Gastrocnemius medialis (tissue), 4 donors: Measurements from ENCODE around the gene TENM3. TPM values are rescaled to one million over a fixed set of nuclear protein-coding genes. Genes with fewer than 3 reads are reported as not detected.

ENCODE experiments used
- ATAC-seq, 2 donors: fragments of 150-250 bp; one replicate each; pipeline ENCODE4 v1.9.1; 2016
- DNase-seq, 2 donors: peaks; one replicate each; pipeline ENCODE4 v3.0.0-alpha.2; 2019
- H3K27ac ChIP-seq, 4 donors: fragments of 200-600 bp; sonication (generic); 1 replicate in 1 of 4; 2 replicates in 3 of 4; pipeline ENCODE4 v1.5.1; 2016 to 2018; ENCODE audit warnings: mild to moderate bottlenecking in 2 of 4, moderate library complexity in 1 of 4
- H3K27me3 ChIP-seq, 3 donors: fragments of 200-600 bp; sonication (generic) in 2 of 3; 1 replicate in 1 of 3; 2 replicates in 2 of 3; pipeline versions ENCODE4 v1.5.1 to v1.6.0; 2016 to 2019; ENCODE audit warnings: mild to moderate bottlenecking in 1 of 3, moderate library complexity in 1 of 3
- H3K36me3 ChIP-seq, 2 donors: fragments of 200-600 bp; sonication (generic) in 1 of 2; one replicate each; pipeline ENCODE4 v1.5.1; 2017 to 2018
- H3K4me1 ChIP-seq, 2 donors: fragments of 200-600 bp; sonication (generic) in 1 of 2; one replicate each; pipeline ENCODE4 v1.5.1; 2016 to 2017; ENCODE audit warnings: mild to moderate bottlenecking in 2 of 2
- H3K4me3 ChIP-seq, 4 donors: fragments of 200-600 bp; sonication (generic) in 3 of 4; 1 replicate in 1 of 4; 2 replicates in 3 of 4; pipeline ENCODE4 v1.5.1; 2016 to 2019; ENCODE audit warnings: mild to moderate bottlenecking in 2 of 4
- H3K9me3 ChIP-seq, 3 donors: fragments of 200-600 bp; sonication (generic) in 2 of 3; 1 replicate in 1 of 3; 2 replicates in 2 of 3; pipeline ENCODE4 v1.5.1; 2016 to 2019
- POLR2A ChIP-seq, 2 donors: fragments of 450-650 bp; IDR thresholded peaks; one replicate each; pipeline ENCODE4 v1.6.1; 2017; ENCODE audit warnings: antibody characterized with exemption in 2 of 2, mild to moderate bottlenecking in 2 of 2, moderate library complexity in 2 of 2
- in situ Hi-C, 4 donors: fragments of 200-750 bp; cut with MboI; loops; one replicate each; pipeline versions ENCODE4 v1.15.0 to v1.8.0; 2017; ENCODE audit warnings: low sequenced_read_pairs in 4 of 4
- intact Hi-C: fragments of 100-400 bp; cut with DNase I; formaldehyde crosslinking; loops from one replicate; pipeline ENCODE4 v1.15.1; 2023; ENCODE audit warnings: low total_unique reads
- total RNA-seq, 4 donors: library from RNA; depleted of rRNA; stranded (reverse); fragments of >200 nt; gene quantifications; one replicate each; pipeline versions ENCODE4 v1.1.0 to v1.2.3, GENCODE V29; 2016
- TF ChIP-seq, protein P1 (sequence below), 5 experiments: fragments of 450-650 bp in 3 of 5; fragments of 200-600 bp in 2 of 5; sonication (generic) in 2 of 5; IDR thresholded peaks in 4 of 5; conservative IDR thresholded peaks in 1 of 5; 1 replicate in 4 of 5; 2 replicates in 1 of 5; pipeline ENCODE4 v1.5.1; 2016 to 2019; ENCODE audit warnings: antibody characterized with exemption in 5 of 5, mild to moderate bottlenecking in 3 of 5, moderate library complexity in 3 of 5

TENM3 gene
- total RNA-seq, 4 donors from 2014 or later, result 8.3 to 16.2 (median 12.3) TPM

DNA sequence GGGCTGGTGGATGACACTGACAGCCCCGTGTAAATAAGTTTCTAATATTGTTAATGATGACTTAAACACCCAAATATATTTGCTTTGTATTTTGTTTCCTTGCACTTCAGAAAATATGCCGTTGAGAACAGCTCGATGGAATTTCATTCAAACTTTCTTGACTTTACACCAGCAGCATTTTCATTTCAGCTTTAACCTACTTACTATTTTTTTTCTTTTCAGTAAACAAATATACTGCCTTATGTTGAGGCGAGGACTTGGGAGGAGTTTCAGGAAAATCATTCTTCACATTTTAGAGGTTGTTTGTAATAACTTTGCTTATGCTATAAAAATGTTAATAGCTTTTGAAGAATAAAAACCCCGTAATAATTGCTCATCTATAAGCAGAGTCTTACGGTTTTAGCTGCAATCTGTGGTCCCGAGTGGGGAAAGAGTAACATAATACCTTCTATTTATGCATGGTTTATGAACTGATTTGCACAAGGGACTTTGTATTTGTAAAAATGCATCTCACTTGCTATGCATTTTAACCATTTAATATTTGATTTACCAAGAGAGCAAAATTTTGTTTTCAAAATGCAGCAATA lies 14.1 kb upstream of the TENM3 start:
- DNase-seq, result no peak
- no peak for TF ChIP-seq POLR2A (IDR thresholded peaks at IDR 0.05)
- TF ChIP-seq, protein P1, sequence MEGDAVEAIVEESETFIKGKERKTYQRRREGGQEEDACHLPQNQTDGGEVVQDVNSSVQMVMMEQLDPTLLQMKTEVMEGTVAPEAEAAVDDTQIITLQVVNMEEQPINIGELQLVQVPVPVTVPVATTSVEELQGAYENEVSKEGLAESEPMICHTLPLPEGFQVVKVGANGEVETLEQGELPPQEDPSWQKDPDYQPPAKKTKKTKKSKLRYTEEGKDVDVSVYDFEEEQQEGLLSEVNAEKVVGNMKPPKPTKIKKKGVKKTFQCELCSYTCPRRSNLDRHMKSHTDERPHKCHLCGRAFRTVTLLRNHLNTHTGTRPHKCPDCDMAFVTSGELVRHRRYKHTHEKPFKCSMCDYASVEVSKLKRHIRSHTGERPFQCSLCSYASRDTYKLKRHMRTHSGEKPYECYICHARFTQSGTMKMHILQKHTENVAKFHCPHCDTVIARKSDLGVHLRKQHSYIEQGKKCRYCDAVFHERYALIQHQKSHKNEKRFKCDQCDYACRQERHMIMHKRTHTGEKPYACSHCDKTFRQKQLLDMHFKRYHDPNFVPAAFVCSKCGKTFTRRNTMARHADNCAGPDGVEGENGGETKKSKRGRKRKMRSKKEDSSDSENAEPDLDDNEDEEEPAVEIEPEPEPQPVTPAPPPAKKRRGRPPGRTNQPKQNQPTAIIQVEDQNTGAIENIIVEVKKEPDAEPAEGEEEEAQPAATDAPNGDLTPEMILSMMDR (IDR thresholded peaks at IDR 0.05 in 4 of 5, conservative IDR thresholded peaks at IDR 0.05 in 1 of 5), result no peak
- no peaks in the 10 kb centered on the region for H3K27me3 ChIP-seq
- H3K36me3 ChIP-seq, result no peaks in the 10 kb centered on the region
- in situ Hi-C loops, result no loop called here
- no peak for ATAC-seq
- no peaks in the 10 kb centered on the region for H3K9me3 ChIP-seq
- no peak overlapping the region for H3K27ac ChIP-seq
- intact Hi-C loops, result loop anchor here (5.0 kb wide), 1 partner anchor 42 kb away; no protein-coding TSS in a partner anchor
- no peak overlapping the region for H3K4me3 ChIP-seq
- no peaks in the 10 kb centered on the region for H3K4me1 ChIP-seq

DNA sequence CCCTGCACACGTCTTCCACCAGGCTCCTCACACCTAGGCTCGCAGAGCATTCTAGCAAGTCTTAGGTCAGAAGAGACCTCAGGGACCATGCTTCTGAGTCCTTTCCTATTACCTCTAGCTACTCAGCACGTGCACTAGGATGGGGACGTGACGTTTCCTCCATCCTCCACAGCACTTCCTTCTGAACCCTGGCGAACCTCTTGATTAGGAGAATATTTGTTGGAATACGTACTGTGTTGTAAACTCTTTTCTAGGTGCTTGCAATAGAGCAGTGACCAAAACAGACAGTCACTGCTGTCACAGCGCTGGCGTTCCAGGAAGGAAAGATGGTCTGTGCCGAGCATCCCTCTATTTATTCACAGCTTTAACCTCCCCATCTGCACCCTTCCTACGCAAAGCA lies 12.9 kb upstream of the TENM3 start:
- Histone ChIP-seq H3K4me3 (no peak overlapping the region), H3K36me3 (no peaks in the 10 kb centered on the region), H3K9me3 (no peaks in the 10 kb centered on the region), H3K4me1 (no peaks in the 10 kb centered on the region), H3K27me3 (no peaks in the 10 kb centered on the region), H3K27ac (no peak overlapping the region)
- ATAC-seq, result no peak
- no peak for DNase-seq
- TF ChIP-seq POLR2A (IDR thresholded peaks at IDR 0.05), result no peak
- TF ChIP-seq, protein P1 (IDR thresholded peaks at IDR 0.05 in 4 of 5, conservative IDR thresholded peaks at IDR 0.05 in 1 of 5), result no peak
- intact Hi-C loops (no loop called here), in situ Hi-C loops (no loop called here)

DNA sequence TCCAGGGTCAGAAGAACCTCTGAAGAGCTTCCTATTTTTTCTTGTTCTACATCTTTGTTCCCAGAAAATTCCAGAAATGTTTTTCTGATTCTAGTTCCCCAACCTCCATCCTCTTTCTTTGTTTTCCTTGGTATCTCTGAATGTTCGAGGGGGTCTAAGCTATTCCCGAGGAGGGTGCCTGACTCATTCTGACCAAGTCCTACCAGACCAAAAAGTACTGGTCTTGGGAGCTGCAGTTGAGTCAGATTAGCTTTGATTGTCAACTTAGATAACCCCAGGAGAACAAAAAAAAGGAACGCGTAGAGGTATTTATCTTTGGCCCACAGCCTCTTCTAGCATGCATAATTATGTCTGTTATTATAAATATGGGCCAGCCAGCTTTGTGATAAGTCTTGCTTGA lies 12.1 kb upstream of the TENM3 start:
- in situ Hi-C loops (no loop called here), intact Hi-C loops (no loop called here)
- H3K4me3 ChIP-seq, result no peak overlapping the region
- H3K36me3 ChIP-seq, result no peaks in the 10 kb centered on the region
- no peaks in the 10 kb centered on the region for H3K27me3 ChIP-seq
- H3K9me3 ChIP-seq, result no peaks in the 10 kb centered on the region
- DNase-seq (no peak), ATAC-seq (no peak)
- no peaks in the 10 kb centered on the region for H3K4me1 ChIP-seq
- H3K27ac ChIP-seq, result no peak overlapping the region
- no peak for TF ChIP-seq POLR2A (IDR thresholded peaks at IDR 0.05)
- TF ChIP-seq, protein P1 (IDR thresholded peaks at IDR 0.05 in 4 of 5, conservative IDR thresholded peaks at IDR 0.05 in 1 of 5), result no peak

DNA sequence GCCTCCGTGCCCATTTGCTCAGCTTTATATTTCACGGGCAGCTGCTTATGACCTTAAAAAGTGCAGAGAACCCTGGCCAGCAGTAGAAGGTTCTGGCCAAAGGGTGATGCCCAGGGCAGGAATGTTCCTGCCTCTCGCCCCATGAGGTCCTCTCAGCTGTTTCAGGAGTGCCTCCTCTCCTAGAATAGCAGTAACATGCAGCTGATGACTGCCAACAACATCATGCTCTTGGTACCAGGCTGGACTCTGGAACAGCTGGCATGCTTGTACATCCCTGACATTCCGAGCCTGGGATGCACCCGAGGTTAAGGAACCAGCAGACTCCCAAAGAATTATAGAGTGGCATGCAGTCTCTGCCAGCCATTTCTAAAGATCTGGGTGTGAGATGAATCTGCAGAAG lies 11.7 kb upstream of the TENM3 start:
- no peak for TF ChIP-seq POLR2A (IDR thresholded peaks at IDR 0.05)
- TF ChIP-seq, protein P1 (IDR thresholded peaks at IDR 0.05 in 4 of 5, conservative IDR thresholded peaks at IDR 0.05 in 1 of 5), result no peak
- no peaks in the 10 kb centered on the region for H3K9me3 ChIP-seq
- H3K27ac ChIP-seq, result no peak overlapping the region
- intact Hi-C loops, result no loop called here
- H3K36me3 ChIP-seq, result no peaks in the 10 kb centered on the region
- H3K27me3 ChIP-seq, result no peaks in the 10 kb centered on the region
- no peaks in the 10 kb centered on the region for H3K4me1 ChIP-seq
- peak in 1 of 2 donors; percentile 69 for ATAC-seq
- H3K4me3 ChIP-seq, result no peak overlapping the region
- in situ Hi-C loops, result no loop called here
- peak in 1 of 2 donors; percentile 36 for DNase-seq
